GM23338 (cell line): ENCODE results near the gene PRSS57. TPM values are rescaled to one million over a fixed set of nuclear protein-coding genes. Genes with fewer than 3 reads are reported as not detected.

Source experiments
- ATAC-seq: fragments of 200-7000 bp; cut with Tn5 transposase; 3 replicates; pipeline ENCODE4 v1.9.1; 2020
- DNase-seq: peaks from one replicate; pipeline ENCODE4 v3.0.0-alpha.2; 2015; ENCODE audit warnings: low spot score
- H2AFZ ChIP-seq: fragments of 200-600 bp; sonication (generic); 2 replicates; pipeline ENCODE4 v1.8.0; 2016; ENCODE audit warnings: antibody characterized with exemption, mild to moderate bottlenecking, moderate library complexity
- H3F3A ChIP-seq: fragments of 200-600 bp; sonication (generic); replicated peaks from 2 replicates; pipeline ENCODE4 v1.8.0; 2017; ENCODE audit warnings: antibody characterized with exemption, mixed run types, low read depth
- H3K27ac ChIP-seq: fragments of 200-600 bp; sonication (generic); 2 replicates; pipeline ENCODE4 v1.6.1; 2016; ENCODE audit warnings: low read depth
- H3K27me3 ChIP-seq: fragments of 200-600 bp; sonication (generic); 2 replicates; pipeline ENCODE4 v1.8.0; 2016; ENCODE audit warnings: mild to moderate bottlenecking, mixed run types, moderate library complexity; ENCODE audit not compliant: insufficient read depth
- H3K36me3 ChIP-seq: fragments of 200-600 bp; sonication (generic); 2 replicates; pipeline ENCODE4 v1.8.0; 2016; ENCODE audit warnings: mild to moderate bottlenecking; ENCODE audit not compliant: insufficient read depth
- H3K4me1 ChIP-seq: fragments of 200-600 bp; sonication (generic); 2 replicates; pipeline ENCODE4 v1.8.0; 2016; ENCODE audit warnings: mild to moderate bottlenecking, moderate library complexity; ENCODE audit not compliant: insufficient read depth
- H3K4me2 ChIP-seq: fragments of 200-600 bp; sonication (generic); 2 replicates; pipeline ENCODE4 v1.7.1; 2017; ENCODE audit warnings: mixed run types
- H3K4me3 ChIP-seq: fragments of 200-600 bp; sonication (generic); 2 replicates; pipeline ENCODE4 v1.6.1; 2016; ENCODE audit warnings: mixed run types
- H3K79me2 ChIP-seq: fragments of 200-600 bp; sonication (generic); replicated peaks from 2 replicates; pipeline ENCODE4 v1.8.0; 2017; ENCODE audit warnings: mild to moderate bottlenecking; ENCODE audit not compliant: insufficient read depth
- H3K9me2 ChIP-seq: fragments of 200-600 bp; sonication (generic); 2 replicates; pipeline ENCODE4 v1.8.0; 2017; ENCODE audit not compliant: insufficient read depth
- H4K20me1 ChIP-seq: fragments of 200-600 bp; sonication (generic); replicated peaks from 2 replicates; pipeline ENCODE4 v1.8.0; 2017; ENCODE audit warnings: mild to moderate bottlenecking; ENCODE audit not compliant: insufficient read depth
- H3K27ac Mint-ChIP-seq: 2 replicates; pipeline ENCODE4 v1.8.0; 2020; ENCODE audit warnings: inconsistent platforms, mild to moderate bottlenecking, moderate library complexity, mixed read lengths
- H3K27me3 Mint-ChIP-seq: 3 replicates; pipeline ENCODE4 v1.8.0; 2022; ENCODE audit warnings: low read depth, mild to moderate bottlenecking, moderate library complexity, mixed read lengths, inconsistent platforms; ENCODE audit not compliant: insufficient read depth, poor library complexity
- H3K36me3 Mint-ChIP-seq: 3 replicates; pipeline ENCODE4 v1.8.0; 2021; ENCODE audit warnings: low read depth, mild to moderate bottlenecking, inconsistent platforms, moderate library complexity, mixed read lengths
- H3K4me1 Mint-ChIP-seq: 3 replicates; pipeline ENCODE4 v1.8.0; 2020; ENCODE audit warnings: mild to moderate bottlenecking, inconsistent platforms, mixed read lengths
- H3K4me3 Mint-ChIP-seq: 3 replicates; pipeline ENCODE4 v1.8.0; 2021; ENCODE audit warnings: moderate library complexity, mild to moderate bottlenecking, inconsistent platforms, mixed read lengths
- H3K9me3 Mint-ChIP-seq: 3 replicates; pipeline ENCODE4 v1.8.0; 2020; ENCODE audit warnings: moderate library complexity, mild to moderate bottlenecking, inconsistent platforms, mixed read lengths
- CREB1 ChIP-seq: fragments of 250-450 bp; sonication (Bioruptor Pico); IDR thresholded peaks from 2 replicates; pipeline ENCODE4 v1.5.0; 2020; ENCODE audit warnings: low read depth, mild to moderate bottlenecking, moderate library complexity
- CTCF ChIP-seq, 2 experiments: fragments of 200-600 bp in 1 of 2; sonication (generic) in 1 of 2; conservative IDR thresholded peaks; 2 replicates each; pipeline versions ENCODE4 v1.5.1 to v1.6.1; 2016 to 2017; ENCODE audit warnings: antibody characterized with exemption in 2 of 2, low read depth in 2 of 2, mild to moderate bottlenecking in 2 of 2, moderate library complexity in 1 of 2
- JUNB ChIP-seq: IDR thresholded peaks from one replicate; pipeline ENCODE4 v1.6.1; 2016; ENCODE audit warnings: antibody characterized with exemption; ENCODE audit not compliant: unreplicated experiment
- NANOG ChIP-seq: IDR thresholded peaks from 2 replicates; pipeline ENCODE4 v1.6.1; 2016; ENCODE audit warnings: antibody characterized with exemption, borderline replicate concordance
- POLR2AphosphoS5 ChIP-seq: IDR thresholded peaks from 2 replicates; pipeline ENCODE4 v1.6.1; 2016; ENCODE audit warnings: antibody characterized with exemption, low read depth
- ZNF114 ChIP-seq: fragments of 250-450 bp; sonication (Bioruptor Pico); IDR thresholded peaks from 2 replicates; pipeline ENCODE4 v1.5.0; 2020; ENCODE audit warnings: mild to moderate bottlenecking, moderate library complexity
- ZNF331 ChIP-seq: fragments of 250-450 bp; sonication (Bioruptor Pico); IDR thresholded peaks from 2 replicates; pipeline ENCODE4 v1.5.0; 2020; ENCODE audit warnings: low read depth, mild to moderate bottlenecking, moderate library complexity
- polyA plus RNA-seq: library from polyadenylated mRNA; unstranded; fragments of >200 nt; fragmentation: Nextera tagmentation; extraction: Ambion mirVana; gene quantifications from 2 replicates; pipeline ENCODE4 v1.2.1, GENCODE V29; 2016
- total RNA-seq: library from RNA; depleted of rRNA; stranded (reverse); fragments of >200 nt; shearing (Covaris generic); gene quantifications from 2 replicates; pipeline ENCODE4 v1.2.3, GENCODE V29; 2014

Gene PRSS57
- total and polyA plus RNA-seq, 2 experiments from 2014 or later = 0.34 TPM; not detected in 1

GRCh38 chr19:680287-681028, 14.8 kb downstream of the PRSS57 start:
- Mint-ChIP-seq H3K4me3 (peak overlapping the region; percentile 91), H3K27me3 (peaks cover 19% of the 10 kb centered on the region), H3K36me3 (no peaks in the 10 kb centered on the region), H3K4me1 (no peaks in the 10 kb centered on the region; the same call in 2 of the 3 replicates), H3K27ac (peak overlapping the region; percentile 100), H3K9me3 (no peaks in the 10 kb centered on the region)
- Histone ChIP-seq H3K4me1 (0 out of 2 replicates have a peak, but pooled peaks cover 3% of the 10 kb centered on the region), H3F3A (peaks cover 8% of the 10 kb centered on the region; the same call in 1 of the 2 replicates), H3K27ac (peak overlapping the region; percentile 90; the same call in 1 of the 2 replicates), H3K27me3 (peaks cover 16% of the 10 kb centered on the region), H3K4me2 (peak overlapping the region; percentile 88), H3K36me3 (no peaks in the 10 kb centered on the region), H3K4me3 (peak overlapping the region; percentile 76), H3K79me2 (no peaks in the 10 kb centered on the region), H4K20me1 (no peaks in the 10 kb centered on the region), H2AFZ (peak overlapping the region; percentile 92; the same call in 1 of the 2 replicates), H3K9me2 (no peaks in the 10 kb centered on the region)
- DNase-seq (peak; percentile 97), ATAC-seq (peak; percentile 70)
- TF ChIP-seq ZNF114 (CRISPR knock-in tag) (no peak), JUNB (no peak), CTCF (conservative IDR thresholded peaks at IDR 0.05; ENCODE audit: low read depth in 2 of 2) (peak in 1 of 2 experiments; percentile 51; a peak in 3 of 4 replicates), CREB1 (peak; percentile 77), NANOG (no peak), POLR2AphosphoS5 (peak; percentile 70)

DNA sequence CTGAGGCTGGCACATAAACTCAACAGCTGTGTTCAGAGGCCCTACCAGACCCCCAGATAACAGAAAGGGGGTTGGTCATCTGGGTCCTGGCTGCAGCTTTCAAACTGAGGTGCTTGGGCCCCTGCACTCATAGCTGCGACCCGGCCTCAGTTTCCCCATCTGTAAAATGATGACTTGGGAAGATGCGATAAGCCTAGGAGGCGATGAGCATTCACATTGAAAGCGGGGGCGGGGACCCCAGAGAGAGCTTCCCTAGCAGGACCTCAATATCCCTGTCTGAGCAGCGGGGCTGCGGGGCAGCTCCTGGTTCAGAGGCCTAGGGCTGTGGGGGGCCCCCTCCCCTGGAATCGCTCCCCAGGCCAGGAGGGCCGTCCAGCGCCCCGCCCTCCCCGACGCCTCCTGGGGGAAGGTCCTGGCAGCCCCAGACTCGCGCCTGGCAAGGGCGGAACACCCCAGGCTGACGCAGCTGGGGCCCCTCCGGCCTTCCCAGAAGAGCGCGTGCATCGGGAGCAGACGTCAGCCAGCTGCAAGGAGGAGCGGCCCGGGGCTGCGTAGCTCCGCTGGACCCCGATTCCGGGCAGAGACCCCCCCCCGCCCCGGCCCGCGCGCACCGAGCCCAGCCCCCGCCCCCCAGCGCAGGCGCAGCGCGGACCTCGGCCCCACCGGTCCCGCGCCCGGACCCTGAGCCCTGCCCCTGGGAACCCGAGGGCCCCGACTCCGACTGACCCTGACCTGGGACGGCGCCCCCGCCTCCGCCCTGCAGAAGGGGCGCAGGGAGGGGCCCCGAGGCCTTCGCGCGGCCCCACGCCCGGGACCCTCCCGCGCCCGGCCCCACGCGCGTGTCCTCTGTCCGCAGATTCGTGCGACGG, 15.6 kb downstream of the PRSS57 start:
- H3K27ac Mint-ChIP-seq = no peak overlapping the region
- TF ChIP-seq ZNF331 (CRISPR knock-in tag) (no peak), CREB1 (0 out of 2 replicates have a peak, but pooled peaks have one; percentile 9)
- 0 out of 2 replicates have a peak, but pooled peaks cover 3% of the 10 kb centered on the region for H3K4me1 ChIP-seq
- H3K9me2 ChIP-seq = no peaks in the 10 kb centered on the region
- no peak overlapping the region for H3K27ac ChIP-seq
- peaks cover 23% of the 10 kb centered on the region for H3K27me3 Mint-ChIP-seq
- H3K79me2 ChIP-seq = no peaks in the 10 kb centered on the region
- H3K27me3 ChIP-seq = peaks cover 16% of the 10 kb centered on the region
- H3K4me3 ChIP-seq = peak overlapping the region; percentile 75
- ATAC-seq (peak; percentile 28), DNase-seq (peak; percentile 68)
- H3K4me1 Mint-ChIP-seq = no peaks in the 10 kb centered on the region; the same call in 2 of the 3 replicates
- H3K4me2 ChIP-seq = peak overlapping the region; percentile 82
- H3K36me3 Mint-ChIP-seq = no peaks in the 10 kb centered on the region
- peak overlapping the region; percentile 91 for H3K4me3 Mint-ChIP-seq
- no peaks in the 10 kb centered on the region for H3K36me3 ChIP-seq
- H2AFZ ChIP-seq = peak overlapping the region; percentile 80; the same call in 1 of the 2 replicates
- peaks cover 8% of the 10 kb centered on the region; the same call in 1 of the 2 replicates for H3F3A ChIP-seq
- no peaks in the 10 kb centered on the region for H3K9me3 Mint-ChIP-seq
- H4K20me1 ChIP-seq = no peaks in the 10 kb centered on the region
